B cell (primary cell): Measurements from ENCODE around the gene TIA1. TPM values are rescaled to one million over a fixed set of nuclear protein-coding genes. Genes with fewer than 3 reads are reported as not detected.

Source experiments
- ATAC-seq: fragments of 200-7000 bp; cut with Tn5 transposase; one replicate; pipeline ENCODE4 v1.10.0; 2021; ENCODE audit warnings: low read depth, mild to moderate bottlenecking, moderate number of reproducible peaks, moderate library complexity
- CTCF ChIA-PET: fragments of 350-600 bp; sonication (Branson Sonifier 250); formaldehyde crosslinking; loops from one replicate; lab custom pipeline; 2021; ENCODE audit warnings: antibody characterized with exemption, inconsistent platforms; lab: Charles Lee
- POLR2A ChIA-PET: fragments of 350-600 bp; sonication (Branson Sonifier 250); formaldehyde crosslinking; loops from one replicate; lab custom pipeline; 2021; ENCODE audit warnings: antibody characterized with exemption; lab: Charles Lee
- DNase-seq: peaks from one replicate; pipeline ENCODE4 v3.0.0; 2013
- H2AFZ ChIP-seq: 2 replicates; pipeline ENCODE4 v1.6.1; 2012; ENCODE audit warnings: mild to moderate bottlenecking, low read depth, low read length; ENCODE audit not compliant: insufficient read depth, poor library complexity, severe bottlenecking
- H3K27ac ChIP-seq, 2 donors: 1 replicate in 1 of 2; 2 replicates in 1 of 2; pipeline ENCODE4 v1.5.1; 2012 to 2013; ENCODE audit warnings: low read length in 2 of 2, mild to moderate bottlenecking in 2 of 2, moderate library complexity in 1 of 2
- H3K27me3 ChIP-seq, 4 experiments: fragments of 200-600 bp in 1 of 4; sonication (generic) in 1 of 4; replicated peaks in 1 of 4; 1 replicate in 2 of 4; 2 replicates in 2 of 4; pipeline versions ENCODE4 v1.6.1 to v1.7.0; 2013 to 2016; ENCODE audit warnings: low read length in 3 of 4, mild to moderate bottlenecking in 2 of 4, mixed read lengths in 1 of 4, moderate library complexity in 1 of 4; ENCODE audit not compliant: insufficient read depth in 4 of 4, control insufficient read depth in 3 of 4; ENCODE audit errors: control extremely low read depth in 1 of 4
- H3K36me3 ChIP-seq, 2 experiments: replicated peaks in 1 of 2; 1 replicate in 1 of 2; 2 replicates in 1 of 2; pipeline versions ENCODE4 v1.6.1 to v1.7.1; 2013; ENCODE audit warnings: low read length in 1 of 2; ENCODE audit not compliant: insufficient read depth in 2 of 2, control insufficient read depth in 1 of 2; ENCODE audit errors: control extremely low read depth in 1 of 2, extremely low read depth in 1 of 2
- H3K4me1 ChIP-seq, 2 donors: fragments of 200-600 bp in 1 of 2; sonication (generic) in 1 of 2; 1 replicate in 1 of 2; 2 replicates in 1 of 2; pipeline versions ENCODE4 v1.5.1 to v1.6.1; 2013 to 2017; ENCODE audit warnings: low read length in 2 of 2; ENCODE audit not compliant: control insufficient read depth in 2 of 2, insufficient read depth in 2 of 2
- H3K4me2 ChIP-seq: replicated peaks from 2 replicates; pipeline ENCODE3; 2012; ENCODE audit warnings: mild to moderate bottlenecking, low read depth, low read length; ENCODE audit not compliant: poor library complexity, severe bottlenecking
- H3K4me3 ChIP-seq, 5 experiments: fragments of 200-600 bp in 1 of 5; sonication (generic) in 1 of 5; 1 replicate in 3 of 5; 2 replicates in 2 of 5; pipeline versions ENCODE4 v1.5.1 to v1.7.0; 2011 to 2016; ENCODE audit warnings: low read length in 4 of 5, mild to moderate bottlenecking in 4 of 5, low read depth in 2 of 5, control low read depth in 1 of 5, moderate library complexity in 1 of 5; ENCODE audit not compliant: insufficient read depth in 1 of 5; ENCODE audit errors: control extremely low read depth in 1 of 5, extremely low read depth in 1 of 5
- H3K79me2 ChIP-seq: fragments of 200-600 bp; sonication (generic); one replicate; pipeline ENCODE4 v1.6.0; 2016; ENCODE audit warnings: low read length; ENCODE audit not compliant: control insufficient read depth, insufficient read depth
- H3K9ac ChIP-seq: fragments of 200-600 bp; sonication (generic); 2 replicates; pipeline ENCODE4 v1.6.1; 2017; ENCODE audit warnings: mild to moderate bottlenecking, low read length, moderate library complexity
- H3K9me3 ChIP-seq, 3 donors: one replicate each; pipeline versions ENCODE4 v1.6.1 to v1.7.1; 2013; ENCODE audit warnings: low read length in 2 of 3; ENCODE audit not compliant: control insufficient read depth in 2 of 3, insufficient read depth in 1 of 3; ENCODE audit errors: control extremely low read depth in 1 of 3
- H4K20me1 ChIP-seq: 2 replicates; pipeline ENCODE4 v1.6.0; 2012; ENCODE audit warnings: mild to moderate bottlenecking, low read length; ENCODE audit not compliant: insufficient read depth, control insufficient read depth, poor library complexity, severe bottlenecking
- H3K27ac Mint-ChIP-seq: one replicate; pipeline ENCODE4 v1.8.0; 2021; ENCODE audit warnings: mixed read lengths
- H3K27me3 Mint-ChIP-seq: one replicate; pipeline ENCODE4 v1.8.0; 2021; ENCODE audit warnings: mixed read lengths
- H3K4me1 Mint-ChIP-seq: one replicate; pipeline ENCODE4 v1.8.0; 2021; ENCODE audit warnings: mixed read lengths
- H3K4me3 Mint-ChIP-seq: one replicate; pipeline ENCODE4 v1.8.0; 2021; ENCODE audit warnings: mixed read lengths
- H3K9me3 Mint-ChIP-seq: one replicate; pipeline ENCODE4 v1.8.0; 2022; ENCODE audit warnings: mixed read lengths; ENCODE audit not compliant: insufficient read depth
- EZH2 ChIP-seq: IDR thresholded peaks from 2 replicates; pipeline ENCODE4 v1.6.1; 2012; ENCODE audit warnings: borderline replicate concordance, low read depth, mild to moderate bottlenecking, moderate library complexity, low read length; ENCODE audit not compliant: insufficient read depth, poor library complexity, severe bottlenecking
- WGBS: methylation state at CpG from one replicate; pipeline ENCODE4 v1.1.5; 2013; ENCODE audit warnings: missing lambda C conversion rate; ENCODE audit not compliant: insufficient coverage; 5-methylcytosine and 5-hydroxymethylcytosine counted together
- intact Hi-C: fragments of 100-400 bp; cut with micrococcal nuclease; formaldehyde crosslinking; loops from one replicate; pipeline ENCODE4 v1.10.0; 2022
- polyA plus RNA-seq: library from polyadenylated mRNA; depleted of rRNA; stranded (reverse); fragments of >200 nt; gene quantifications from 2 replicates; pipeline ENCODE4 v1.2.3, GENCODE V29; 2012
- total RNA-seq, 2 donors: library from RNA; stranded (reverse); fragments of 120-200 nt in 1 of 2; gene quantifications; 1 replicate in 1 of 2; 2 replicates in 1 of 2; pipeline versions ENCODE4 v1.2.3 to v1.2.4, GENCODE V29; 2013 to 2022
- TF ChIP-seq, protein P1 (sequence below): fragments of 200-600 bp; IDR thresholded peaks from one replicate; pipeline ENCODE4 v1.8.0; 2022; ENCODE audit warnings: antibody characterized with exemption, mild to moderate bottlenecking

TIA1 gene
- total and polyA plus RNA-seq, 2 donors (not counting 1 experiment from before 2014, with no cell fraction given): 113 to 214 TPM

DNA sequence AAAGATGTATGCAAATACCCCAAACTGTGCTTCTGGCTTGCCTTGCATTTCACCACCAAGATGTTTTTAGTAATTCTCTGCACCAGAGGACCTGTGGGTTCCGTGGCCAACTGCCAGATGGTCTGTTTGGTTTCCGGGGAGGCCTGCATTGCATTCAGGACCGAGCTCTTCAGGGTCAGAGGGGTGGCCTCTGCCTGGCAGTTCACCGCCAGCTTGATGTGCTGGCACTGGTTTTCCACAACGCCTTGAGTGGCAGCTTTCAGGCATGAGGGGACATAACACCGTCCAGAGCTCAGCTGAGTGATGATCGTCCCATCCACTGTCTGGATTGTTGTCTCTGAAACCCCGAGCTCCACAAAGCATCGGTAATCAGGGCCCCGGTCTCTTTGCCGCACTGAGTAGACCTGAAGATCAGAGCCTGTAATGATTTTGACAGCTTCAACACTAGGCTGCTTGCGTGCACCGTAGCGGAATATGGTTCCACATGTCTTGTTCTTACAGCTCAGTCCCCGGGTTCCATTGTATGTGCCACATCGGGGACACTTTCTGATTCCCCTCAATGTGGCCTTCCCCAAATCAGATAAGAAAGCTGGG, 67.0 kb downstream of the TIA1 start:
- no peaks in the 10 kb centered on the region for H3K27me3 ChIP-seq
- H3K36me3 ChIP-seq: peaks cover 16 to 20% of the 10 kb centered on the region in 2 experiments
- H3K4me3 ChIP-seq: peak overlapping the region in 2 of 5 experiments; percentile 22 to 33
- Mint-ChIP-seq H3K27ac (peak overlapping the region; percentile 87), H3K27me3 (no peaks in the 10 kb centered on the region), H3K4me1 (peaks cover 12% of the 10 kb centered on the region), H3K9me3 (no peaks in the 10 kb centered on the region), H3K4me3 (peak overlapping the region; percentile 71)
- H3K79me2 ChIP-seq: peaks cover 16% of the 10 kb centered on the region
- peaks cover 3 to 16% of the 10 kb centered on the region in 2 donors for H3K4me1 ChIP-seq
- DNase-seq (peak; percentile 41), ATAC-seq (peak; percentile 81)
- H3K9me3 ChIP-seq: no peaks in the 10 kb centered on the region
- 69% methylated on average over 16 of the region's 16 CpGs for WGBS
- no peaks in the 10 kb centered on the region for H4K20me1 ChIP-seq
- POLR2A ChIA-PET: interaction anchor here (0.8 to 2.2 kb wide), 6 partner anchors 9 to 267 kb away, joined by 3 to 20 read pairs (median 5); partner anchors contain the start of genes C2orf42, MXD1 and PCYOX1
- peak overlapping the region; percentile 58 for H3K4me2 ChIP-seq
- TF ChIP-seq, protein P1, sequence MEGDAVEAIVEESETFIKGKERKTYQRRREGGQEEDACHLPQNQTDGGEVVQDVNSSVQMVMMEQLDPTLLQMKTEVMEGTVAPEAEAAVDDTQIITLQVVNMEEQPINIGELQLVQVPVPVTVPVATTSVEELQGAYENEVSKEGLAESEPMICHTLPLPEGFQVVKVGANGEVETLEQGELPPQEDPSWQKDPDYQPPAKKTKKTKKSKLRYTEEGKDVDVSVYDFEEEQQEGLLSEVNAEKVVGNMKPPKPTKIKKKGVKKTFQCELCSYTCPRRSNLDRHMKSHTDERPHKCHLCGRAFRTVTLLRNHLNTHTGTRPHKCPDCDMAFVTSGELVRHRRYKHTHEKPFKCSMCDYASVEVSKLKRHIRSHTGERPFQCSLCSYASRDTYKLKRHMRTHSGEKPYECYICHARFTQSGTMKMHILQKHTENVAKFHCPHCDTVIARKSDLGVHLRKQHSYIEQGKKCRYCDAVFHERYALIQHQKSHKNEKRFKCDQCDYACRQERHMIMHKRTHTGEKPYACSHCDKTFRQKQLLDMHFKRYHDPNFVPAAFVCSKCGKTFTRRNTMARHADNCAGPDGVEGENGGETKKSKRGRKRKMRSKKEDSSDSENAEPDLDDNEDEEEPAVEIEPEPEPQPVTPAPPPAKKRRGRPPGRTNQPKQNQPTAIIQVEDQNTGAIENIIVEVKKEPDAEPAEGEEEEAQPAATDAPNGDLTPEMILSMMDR: no peak
- no peak for TF ChIP-seq EZH2
- H2AFZ ChIP-seq: peak overlapping the region; percentile 70
- intact Hi-C loops: loop anchor here (1.0 kb wide), 1 partner anchor 9 kb away; no protein-coding TSS in a partner anchor
- peak overlapping the region; percentile 42 for H3K9ac ChIP-seq
- H3K27ac ChIP-seq: peak overlapping the region; percentile 11 to 62
- CTCF ChIA-PET: interaction anchor here (0.6 to 1.8 kb wide), 4 partner anchors 9 to 269 kb away, joined by 3 to 11 read pairs (median 4); partner anchors contain the start of gene C2orf42

DNA sequence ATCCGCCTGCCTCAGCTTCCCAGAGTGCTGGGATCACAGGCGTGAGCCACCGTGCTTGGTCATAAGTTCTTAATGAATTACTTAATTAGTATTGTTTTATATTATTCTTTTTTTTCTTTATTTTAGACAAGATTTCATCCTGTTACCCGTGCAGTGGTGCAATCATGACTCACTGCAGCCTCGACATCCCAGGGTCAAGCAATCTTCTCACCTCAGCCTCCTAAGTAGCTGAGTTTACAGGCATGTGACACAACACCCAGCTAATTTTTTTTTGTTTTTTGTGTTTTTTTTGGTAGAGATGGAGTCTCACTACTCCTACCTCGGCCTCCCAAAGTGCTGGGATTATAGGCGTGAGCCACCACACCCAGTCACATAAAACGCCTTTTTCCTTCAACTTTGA, 74.9 kb downstream of the TIA1 start:
- Mint-ChIP-seq H3K4me3 (no peak overlapping the region), H3K27ac (no peak overlapping the region), H3K27me3 (no peaks in the 10 kb centered on the region), H3K9me3 (no peaks in the 10 kb centered on the region), H3K4me1 (no peaks in the 10 kb centered on the region)
- Histone ChIP-seq H3K4me3 (no peak overlapping the region), H3K4me1 (no peaks in the 10 kb centered on the region), H3K36me3 (peaks cover 13 to 58% of the 10 kb centered on the region in 2 experiments), H3K9ac (no peak overlapping the region), H3K27me3 (no peaks in the 10 kb centered on the region), H3K79me2 (peaks cover 4% of the 10 kb centered on the region), H3K27ac (no peak overlapping the region), H3K9me3 (no peaks in the 10 kb centered on the region), H3K4me2 (no peak overlapping the region), H4K20me1 (no peaks in the 10 kb centered on the region), H2AFZ (no peak overlapping the region)
- ATAC-seq: no peak
- no peak for DNase-seq
- ChIA-PET CTCF (interaction anchor here (1.2 kb wide), 1 partner anchor 255 kb away, joined by 3 read pairs; no protein-coding TSS in a partner anchor), POLR2A (no interaction called here)
- TF ChIP-seq, protein P1: no peak
- no peak for TF ChIP-seq EZH2
- no CpG with 5 or more reads among the region's 8 CpGs for WGBS
- intact Hi-C loops: no loop called here
